IMR-90 (cell line): Measurements from ENCODE around the gene OR5D13. TPM values are rescaled to one million over a fixed set of nuclear protein-coding genes. Genes with fewer than 3 reads are reported as not detected.

ENCODE experiments used
- ATAC-seq: fragments of 200-7000 bp; cut with Tn5 transposase; 2 replicates; pipeline ENCODE4 v1.9.1; 2020; ENCODE audit warnings: low read depth, mild to moderate bottlenecking, moderate library complexity
- BruUV-seq: library from RNA; stranded (reverse); fragments of 400-500 nt; replicated peaks from 2 replicates; lab custom pipeline; 2021; lab: Mats Ljungman, UMichigan
- CTCF ChIA-PET: fragments of 300-600 bp; formaldehyde crosslinking; extraction: SDS; loops from one replicate; lab custom pipeline; 2021; ENCODE audit warnings: antibody characterized with exemption; lab: Yijun Ruan, JAX
- POLR2A ChIA-PET: fragments of 300-600 bp; sonication (Branson Sonifier 250); formaldehyde crosslinking; loops from one replicate; lab custom pipeline; 2022; ENCODE audit warnings: antibody characterized with exemption; ENCODE audit not compliant: unreplicated experiment; lab: Charles Lee
- DNase-seq: peaks from one replicate; pipeline ENCODE4 v3.0.0; 2013
- H2AFZ ChIP-seq: replicated peaks from 2 replicates; pipeline ENCODE3; 2013; ENCODE audit warnings: low read length, mild to moderate bottlenecking; ENCODE audit not compliant: poor library complexity
- H2AK5ac ChIP-seq: 2 replicates; pipeline ENCODE4 v1.6.1; 2013; ENCODE audit warnings: low read depth, low read length, inconsistent platforms
- H2AK9ac ChIP-seq: replicated peaks from 2 replicates; pipeline ENCODE3; 2013; ENCODE audit warnings: mild to moderate bottlenecking, low read depth, low read length, moderate library complexity; ENCODE audit not compliant: poor library complexity
- H2BK120ac ChIP-seq: 2 replicates; pipeline ENCODE4 v1.6.1; 2013; ENCODE audit warnings: low read depth, low read length, inconsistent platforms
- H2BK15ac ChIP-seq: 3 replicates; pipeline ENCODE4 v1.6.1; 2013; ENCODE audit warnings: low read depth, low read length, inconsistent platforms
- H2BK20ac ChIP-seq: 2 replicates; pipeline ENCODE4 v1.6.1; 2013; ENCODE audit warnings: low read depth, mild to moderate bottlenecking, inconsistent platforms, low read length, moderate library complexity
- H2BK5ac ChIP-seq: 2 replicates; pipeline ENCODE4 v1.6.1; 2013; ENCODE audit warnings: mild to moderate bottlenecking, low read depth, low read length, inconsistent platforms; ENCODE audit not compliant: poor library complexity, severe bottlenecking
- H3K14ac ChIP-seq: replicated peaks from 2 replicates; pipeline ENCODE4 v1.6.1; 2013; ENCODE audit warnings: low read depth, low read length, inconsistent platforms
- H3K18ac ChIP-seq: 2 replicates; pipeline ENCODE4 v1.6.1; 2013; ENCODE audit warnings: low read depth, low read length, control low read depth
- H3K23ac ChIP-seq: 2 replicates; pipeline ENCODE4 v1.6.1; 2013; ENCODE audit warnings: low read depth, low read length, inconsistent platforms
- H3K27ac ChIP-seq: 2 replicates; pipeline ENCODE4 v1.5.1; 2013; ENCODE audit warnings: mild to moderate bottlenecking, control low read depth, low read length; ENCODE audit not compliant: insufficient read depth
- H3K27me3 ChIP-seq: 2 replicates; pipeline ENCODE4 v1.6.1; 2013; ENCODE audit warnings: low read length; ENCODE audit not compliant: control insufficient read depth, insufficient read depth
- H3K36me3 ChIP-seq: 2 replicates; pipeline ENCODE4 v1.6.1; 2013; ENCODE audit warnings: low read length, mixed read lengths; ENCODE audit not compliant: control insufficient read depth, insufficient read depth
- H3K4ac ChIP-seq: 2 replicates; pipeline ENCODE4 v1.6.1; 2013; ENCODE audit warnings: low read depth, low read length, inconsistent platforms
- H3K4me1 ChIP-seq: 2 replicates; pipeline ENCODE4 v1.6.1; 2013; ENCODE audit warnings: low read length, mixed read lengths; ENCODE audit not compliant: control insufficient read depth, insufficient read depth
- H3K4me2 ChIP-seq: 2 replicates; pipeline ENCODE4 v1.6.1; 2013; ENCODE audit warnings: low read depth, mild to moderate bottlenecking, control low read depth, low read length, moderate library complexity
- H3K4me3 ChIP-seq: 2 replicates; pipeline ENCODE4 v1.5.1; 2013; ENCODE audit warnings: low read depth, mild to moderate bottlenecking, control low read depth, low read length, moderate library complexity; ENCODE audit not compliant: insufficient read depth
- H3K56ac ChIP-seq: 2 replicates; pipeline ENCODE4 v1.6.1; 2013; ENCODE audit warnings: low read length, inconsistent platforms; ENCODE audit not compliant: insufficient read depth; ENCODE audit errors: extremely low read depth
- H3K79me1 ChIP-seq, 2 experiments: 2 replicates each; pipeline ENCODE4 v1.6.1; 2013; ENCODE audit warnings: low read length in 2 of 2, inconsistent platforms in 1 of 2, low read depth in 1 of 2
- H3K9ac ChIP-seq: 2 replicates; pipeline ENCODE4 v1.6.1; 2013; ENCODE audit warnings: low read depth, low read length, control low read depth
- H3K9me1 ChIP-seq: 2 replicates; pipeline ENCODE4 v1.6.1; 2013; ENCODE audit warnings: low read length, inconsistent platforms; ENCODE audit not compliant: insufficient read depth
- H3K9me3 ChIP-seq: 2 replicates; pipeline ENCODE4 v1.6.1; 2013; ENCODE audit warnings: low read length; ENCODE audit not compliant: control insufficient read depth, insufficient read depth
- H4K20me1 ChIP-seq: 2 replicates; pipeline ENCODE4 v1.6.1; 2013; ENCODE audit warnings: low read length, inconsistent platforms; ENCODE audit not compliant: insufficient read depth
- H4K5ac ChIP-seq: 2 replicates; pipeline ENCODE4 v1.6.1; 2013; ENCODE audit warnings: mild to moderate bottlenecking, low read depth, low read length, control low read depth
- H4K8ac ChIP-seq, 2 experiments: 2 replicates each; pipeline ENCODE4 v1.6.1; 2013; ENCODE audit warnings: low read depth in 2 of 2, low read length in 2 of 2, control low read depth in 1 of 2, inconsistent platforms in 1 of 2
- H4K91ac ChIP-seq: 2 replicates; pipeline ENCODE4 v1.6.1; 2013; ENCODE audit warnings: low read depth, low read length, inconsistent platforms; ENCODE audit not compliant: insufficient read depth
- CEBPB ChIP-seq: IDR thresholded peaks from 2 replicates; pipeline ENCODE4 v1.6.1; 2012; ENCODE audit warnings: low read depth, low read length, improper control_type of control experiment
- ELK1 ChIP-seq: fragments of 150-350 bp; IDR thresholded peaks from 2 replicates; pipeline ENCODE4 v1.6.1; 2016; ENCODE audit warnings: low read depth, mild to moderate bottlenecking, low read length, moderate library complexity, borderline replicate concordance
- MAFK ChIP-seq: IDR thresholded peaks from 2 replicates; pipeline ENCODE4 v1.6.1; 2012; ENCODE audit warnings: low read depth, low read length, improper control_type of control experiment
- MAZ ChIP-seq: IDR thresholded peaks from 2 replicates; pipeline ENCODE4 v1.6.1; 2012; ENCODE audit warnings: low read depth, mild to moderate bottlenecking, low read length, improper control_type of control experiment, moderate library complexity, borderline replicate concordance
- MXI1 ChIP-seq: IDR thresholded peaks from 2 replicates; pipeline ENCODE4 v1.6.1; 2012; ENCODE audit warnings: low read depth, mild to moderate bottlenecking, low read length, moderate library complexity, borderline replicate concordance
- NFE2L2 ChIP-seq: fragments of 150-350 bp; IDR thresholded peaks from 2 replicates; pipeline ENCODE4 v1.6.1; 2016; ENCODE audit warnings: low read depth, mild to moderate bottlenecking, low read length
- RCOR1 ChIP-seq: IDR thresholded peaks from 2 replicates; pipeline ENCODE4 v1.6.1; 2012; ENCODE audit warnings: mild to moderate bottlenecking, low read length, improper control_type of control experiment; ENCODE audit not compliant: insufficient replicate concordance
- RFX5 ChIP-seq: IDR thresholded peaks from 2 replicates; pipeline ENCODE4 v1.8.0; 2012; ENCODE audit warnings: low read depth, mild to moderate bottlenecking, low read length, moderate library complexity
- WGBS, 2 experiments: methylation state at CpG; one replicate each; pipeline versions ENCODE4 v1.1.5 to v1.1.7; 2013; ENCODE audit warnings: missing lambda C conversion rate in 2 of 2; ENCODE audit not compliant: insufficient read length in 1 of 2; ENCODE audit errors: extremely low coverage in 2 of 2; 5-methylcytosine and 5-hydroxymethylcytosine counted together
- dilution Hi-C: fragments of 300-500 bp; cut with HindIII; formaldehyde crosslinking; loops from one replicate; pipeline ENCODE4 v1.14.3; 2018; ENCODE audit warnings: low sequenced_read_pairs; ENCODE audit not compliant: unreplicated experiment
- in situ Hi-C: fragments of 300-500 bp; cut with MboI; formaldehyde crosslinking; loops from 3 replicates; pipeline ENCODE4 v1.14.3; 2019; ENCODE audit warnings: low sequenced_read_pairs, inconsistent platforms, mixed read lengths
- intact Hi-C: fragments of 100-400 bp; cut with micrococcal nuclease; formaldehyde crosslinking; loops from 2 replicates; pipeline ENCODE4 v1.10.0; 2022
- polyA plus RNA-seq, 3 experiments: library from polyadenylated mRNA; depleted of rRNA; stranded (reverse); fragments of >200 nt; gene quantifications; 2 replicates each; pipeline ENCODE4 v1.2.3, GENCODE V29; 2012; ENCODE audit warnings: low replicate concordance in 1 of 3
- total RNA-seq: library from RNA; depleted of rRNA; stranded (reverse); fragments of >200 nt; gene quantifications from 2 replicates; pipeline ENCODE4 v1.2.3, GENCODE V29; 2012

The OR5D13 gene
- total and polyA plus RNA-seq, 2 of the 4 experiments (the other 2 are of a cell fraction), result not detected

GRCh38 chr11:55732936-55733335 is 40.3 kb upstream of the OR5D13 start:
- no peak overlapping the region for H3K4me3 ChIP-seq
- H2AK5ac ChIP-seq, result no peak overlapping the region
- ChIA-PET POLR2A (no interaction called here), CTCF (no interaction called here)
- H2BK120ac ChIP-seq, result no peak overlapping the region
- no peak overlapping the region for H4K8ac ChIP-seq
- H3K36me3 ChIP-seq, result no peaks in the 10 kb centered on the region
- TF ChIP-seq NFE2L2, result no peak
- no peak for TF ChIP-seq MAZ
- TF ChIP-seq ELK1, result no peak
- no peak for TF ChIP-seq MAFK
- TF ChIP-seq CEBPB, result no peak
- TF ChIP-seq RCOR1, result no peak
- TF ChIP-seq RFX5, result no peak
- TF ChIP-seq MXI1, result no peak
- H3K9me1 ChIP-seq, result no peaks in the 10 kb centered on the region
- no peaks in the 10 kb centered on the region for H4K20me1 ChIP-seq
- ATAC-seq, result no peak
- dilution Hi-C loops (no loop called here), intact Hi-C loops (loop anchor here (10.0 kb wide), 1 partner anchor 68 kb away; the partner anchor contains the start of gene OR4C6), in situ Hi-C loops (no loop called here)
- no peak overlapping the region for H3K14ac ChIP-seq
- no TSS peak for BruUV-seq
- peaks cover 2% of the 10 kb centered on the region; the same call in 1 of the 2 replicates for H3K9me3 ChIP-seq
- no peak overlapping the region for H3K18ac ChIP-seq
- no peaks in the 10 kb centered on the region for H3K4me1 ChIP-seq
- H2AFZ ChIP-seq, result no peak overlapping the region
- H4K5ac ChIP-seq, result no peak overlapping the region
- no peak overlapping the region for H3K27ac ChIP-seq
- WGBS, 2 experiments, result 20% methylated on average over 1 of the region's 3 CpGs; no CpG with 5 or more reads in 1 of the 2 experiments
- no peak overlapping the region for H2BK5ac ChIP-seq
- no peak for DNase-seq
- H2AK9ac ChIP-seq, result no peak overlapping the region
- no peaks in the 10 kb centered on the region for H3K79me1 ChIP-seq
- no peak overlapping the region for H4K91ac ChIP-seq
- no peak overlapping the region for H2BK20ac ChIP-seq
- no peak overlapping the region for H3K56ac ChIP-seq
- no peak overlapping the region for H2BK15ac ChIP-seq
- no peaks in the 10 kb centered on the region for H3K27me3 ChIP-seq
- no peak overlapping the region for H3K9ac ChIP-seq
- H3K4me2 ChIP-seq, result no peak overlapping the region
- H3K4ac ChIP-seq, result no peak overlapping the region
- H3K23ac ChIP-seq, result no peak overlapping the region
